ENCODE results near the gene IL22RA1. TPM values are rescaled to one million over a fixed set of nuclear protein-coding genes. Genes with fewer than 3 reads are reported as not detected.

IL22RA1 gene
- total RNA-seq, 1 experiment from 2014 or later = 0.28 TPM

DNA sequence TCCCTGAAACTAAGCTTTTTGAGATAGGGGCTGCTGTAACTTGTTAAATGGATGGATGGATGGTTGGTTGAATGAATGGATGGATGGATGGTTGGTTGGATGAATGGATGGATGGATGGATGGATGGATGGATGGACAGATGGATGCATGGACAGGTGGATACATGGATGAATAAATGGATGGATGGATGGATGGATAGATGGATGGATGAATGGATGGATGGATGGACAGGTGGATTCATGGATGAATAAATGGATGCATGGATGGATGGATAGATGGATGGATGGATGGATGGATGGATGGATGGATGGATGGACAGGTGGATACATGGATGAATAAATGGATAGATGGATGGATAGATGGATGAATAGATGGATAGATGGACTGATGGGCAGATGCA lies 57.9 kb downstream of the IL22RA1 start:
- no peak overlapping the region for H3K4me3 Mint-ChIP-seq
- no peak overlapping the region for H3K27ac Mint-ChIP-seq
- H3K27me3 Mint-ChIP-seq (ENCODE audit: low read depth) = no peaks in the 10 kb centered on the region; the same call in 1 of the 2 replicates
- no peaks in the 10 kb centered on the region for H3K9me3 Mint-ChIP-seq
- CTCF ChIA-PET = interaction anchor here (0.6 to 1.4 kb wide), 2 partner anchors 10 to 1319 kb away, joined by 3 to 6 read pairs; no protein-coding TSS in a partner anchor
- peaks cover 4% of the 10 kb centered on the region; the same call in 1 of the 2 replicates for H3K4me1 Mint-ChIP-seq
- no peak for DNase-seq (ENCODE audit: low spot score)
- TF ChIP-seq NR3C1 (CRISPR knock-in tag; conservative IDR thresholded peaks at IDR 0.05; ENCODE audit: low read depth) (no peak), RORB (CRISPR knock-in tag; IDR thresholded peaks at IDR 0.05) (no peak), ELF4 (CRISPR knock-in tag; IDR thresholded peaks at IDR 0.05; ENCODE audit: low read depth) (no peak), PRRX2 (CRISPR knock-in tag; IDR thresholded peaks at IDR 0.05) (no peak), NFATC4 (CRISPR knock-in tag; IDR thresholded peaks at IDR 0.05) (no peak), SOX15 (CRISPR knock-in tag; IDR thresholded peaks at IDR 0.05) (no peak), CREB1 (CRISPR knock-in tag; IDR thresholded peaks at IDR 0.05) (no peak), FOXJ3 (CRISPR knock-in tag; IDR thresholded peaks at IDR 0.05; ENCODE audit: borderline replicate concordance) (no peak), ETV6 (CRISPR knock-in tag; IDR thresholded peaks at IDR 0.05) (no peak), MYBL2 (CRISPR knock-in tag; IDR thresholded peaks at IDR 0.05) (no peak), JAZF1 (CRISPR knock-in tag; IDR thresholded peaks at IDR 0.05) (no peak)
- TF ChIP-seq, protein P1, sequence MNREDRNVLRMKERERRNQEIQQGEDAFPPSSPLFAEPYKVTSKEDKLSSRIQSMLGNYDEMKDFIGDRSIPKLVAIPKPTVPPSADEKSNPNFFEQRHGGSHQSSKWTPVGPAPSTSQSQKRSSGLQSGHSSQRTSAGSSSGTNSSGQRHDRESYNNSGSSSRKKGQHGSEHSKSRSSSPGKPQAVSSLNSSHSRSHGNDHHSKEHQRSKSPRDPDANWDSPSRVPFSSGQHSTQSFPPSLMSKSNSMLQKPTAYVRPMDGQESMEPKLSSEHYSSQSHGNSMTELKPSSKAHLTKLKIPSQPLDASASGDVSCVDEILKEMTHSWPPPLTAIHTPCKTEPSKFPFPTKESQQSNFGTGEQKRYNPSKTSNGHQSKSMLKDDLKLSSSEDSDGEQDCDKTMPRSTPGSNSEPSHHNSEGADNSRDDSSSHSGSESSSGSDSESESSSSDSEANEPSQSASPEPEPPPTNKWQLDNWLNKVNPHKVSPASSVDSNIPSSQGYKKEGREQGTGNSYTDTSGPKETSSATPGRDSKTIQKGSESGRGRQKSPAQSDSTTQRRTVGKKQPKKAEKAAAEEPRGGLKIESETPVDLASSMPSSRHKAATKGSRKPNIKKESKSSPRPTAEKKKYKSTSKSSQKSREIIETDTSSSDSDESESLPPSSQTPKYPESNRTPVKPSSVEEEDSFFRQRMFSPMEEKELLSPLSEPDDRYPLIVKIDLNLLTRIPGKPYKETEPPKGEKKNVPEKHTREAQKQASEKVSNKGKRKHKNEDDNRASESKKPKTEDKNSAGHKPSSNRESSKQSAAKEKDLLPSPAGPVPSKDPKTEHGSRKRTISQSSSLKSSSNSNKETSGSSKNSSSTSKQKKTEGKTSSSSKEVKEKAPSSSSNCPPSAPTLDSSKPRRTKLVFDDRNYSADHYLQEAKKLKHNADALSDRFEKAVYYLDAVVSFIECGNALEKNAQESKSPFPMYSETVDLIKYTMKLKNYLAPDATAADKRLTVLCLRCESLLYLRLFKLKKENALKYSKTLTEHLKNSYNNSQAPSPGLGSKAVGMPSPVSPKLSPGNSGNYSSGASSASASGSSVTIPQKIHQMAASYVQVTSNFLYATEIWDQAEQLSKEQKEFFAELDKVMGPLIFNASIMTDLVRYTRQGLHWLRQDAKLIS (CRISPR knock-in tag; IDR thresholded peaks at IDR 0.05; ENCODE audit: borderline replicate concordance) = no peak
- TF ChIP-seq, protein P2, sequence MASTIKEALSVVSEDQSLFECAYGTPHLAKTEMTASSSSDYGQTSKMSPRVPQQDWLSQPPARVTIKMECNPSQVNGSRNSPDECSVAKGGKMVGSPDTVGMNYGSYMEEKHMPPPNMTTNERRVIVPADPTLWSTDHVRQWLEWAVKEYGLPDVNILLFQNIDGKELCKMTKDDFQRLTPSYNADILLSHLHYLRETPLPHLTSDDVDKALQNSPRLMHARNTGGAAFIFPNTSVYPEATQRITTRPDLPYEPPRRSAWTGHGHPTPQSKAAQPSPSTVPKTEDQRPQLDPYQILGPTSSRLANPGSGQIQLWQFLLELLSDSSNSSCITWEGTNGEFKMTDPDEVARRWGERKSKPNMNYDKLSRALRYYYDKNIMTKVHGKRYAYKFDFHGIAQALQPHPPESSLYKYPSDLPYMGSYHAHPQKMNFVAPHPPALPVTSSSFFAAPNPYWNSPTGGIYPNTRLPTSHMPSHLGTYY (CRISPR knock-in tag; IDR thresholded peaks at IDR 0.05) = no peak
- TF ChIP-seq, protein P3, sequence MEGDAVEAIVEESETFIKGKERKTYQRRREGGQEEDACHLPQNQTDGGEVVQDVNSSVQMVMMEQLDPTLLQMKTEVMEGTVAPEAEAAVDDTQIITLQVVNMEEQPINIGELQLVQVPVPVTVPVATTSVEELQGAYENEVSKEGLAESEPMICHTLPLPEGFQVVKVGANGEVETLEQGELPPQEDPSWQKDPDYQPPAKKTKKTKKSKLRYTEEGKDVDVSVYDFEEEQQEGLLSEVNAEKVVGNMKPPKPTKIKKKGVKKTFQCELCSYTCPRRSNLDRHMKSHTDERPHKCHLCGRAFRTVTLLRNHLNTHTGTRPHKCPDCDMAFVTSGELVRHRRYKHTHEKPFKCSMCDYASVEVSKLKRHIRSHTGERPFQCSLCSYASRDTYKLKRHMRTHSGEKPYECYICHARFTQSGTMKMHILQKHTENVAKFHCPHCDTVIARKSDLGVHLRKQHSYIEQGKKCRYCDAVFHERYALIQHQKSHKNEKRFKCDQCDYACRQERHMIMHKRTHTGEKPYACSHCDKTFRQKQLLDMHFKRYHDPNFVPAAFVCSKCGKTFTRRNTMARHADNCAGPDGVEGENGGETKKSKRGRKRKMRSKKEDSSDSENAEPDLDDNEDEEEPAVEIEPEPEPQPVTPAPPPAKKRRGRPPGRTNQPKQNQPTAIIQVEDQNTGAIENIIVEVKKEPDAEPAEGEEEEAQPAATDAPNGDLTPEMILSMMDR (IDR thresholded peaks at IDR 0.05) = no peak
- TF ChIP-seq, protein P4, sequence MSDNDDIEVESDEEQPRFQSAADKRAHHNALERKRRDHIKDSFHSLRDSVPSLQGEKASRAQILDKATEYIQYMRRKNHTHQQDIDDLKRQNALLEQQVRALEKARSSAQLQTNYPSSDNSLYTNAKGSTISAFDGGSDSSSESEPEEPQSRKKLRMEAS (CRISPR knock-in tag; IDR thresholded peaks at IDR 0.05) = no peak
- TF ChIP-seq, protein P5, sequence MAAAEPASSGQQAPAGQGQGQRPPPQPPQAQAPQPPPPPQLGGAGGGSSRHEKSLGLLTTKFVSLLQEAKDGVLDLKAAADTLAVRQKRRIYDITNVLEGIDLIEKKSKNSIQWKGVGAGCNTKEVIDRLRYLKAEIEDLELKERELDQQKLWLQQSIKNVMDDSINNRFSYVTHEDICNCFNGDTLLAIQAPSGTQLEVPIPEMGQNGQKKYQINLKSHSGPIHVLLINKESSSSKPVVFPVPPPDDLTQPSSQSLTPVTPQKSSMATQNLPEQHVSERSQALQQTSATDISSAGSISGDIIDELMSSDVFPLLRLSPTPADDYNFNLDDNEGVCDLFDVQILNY (CRISPR knock-in tag; IDR thresholded peaks at IDR 0.05) = no peak
- TF ChIP-seq, protein P6, sequence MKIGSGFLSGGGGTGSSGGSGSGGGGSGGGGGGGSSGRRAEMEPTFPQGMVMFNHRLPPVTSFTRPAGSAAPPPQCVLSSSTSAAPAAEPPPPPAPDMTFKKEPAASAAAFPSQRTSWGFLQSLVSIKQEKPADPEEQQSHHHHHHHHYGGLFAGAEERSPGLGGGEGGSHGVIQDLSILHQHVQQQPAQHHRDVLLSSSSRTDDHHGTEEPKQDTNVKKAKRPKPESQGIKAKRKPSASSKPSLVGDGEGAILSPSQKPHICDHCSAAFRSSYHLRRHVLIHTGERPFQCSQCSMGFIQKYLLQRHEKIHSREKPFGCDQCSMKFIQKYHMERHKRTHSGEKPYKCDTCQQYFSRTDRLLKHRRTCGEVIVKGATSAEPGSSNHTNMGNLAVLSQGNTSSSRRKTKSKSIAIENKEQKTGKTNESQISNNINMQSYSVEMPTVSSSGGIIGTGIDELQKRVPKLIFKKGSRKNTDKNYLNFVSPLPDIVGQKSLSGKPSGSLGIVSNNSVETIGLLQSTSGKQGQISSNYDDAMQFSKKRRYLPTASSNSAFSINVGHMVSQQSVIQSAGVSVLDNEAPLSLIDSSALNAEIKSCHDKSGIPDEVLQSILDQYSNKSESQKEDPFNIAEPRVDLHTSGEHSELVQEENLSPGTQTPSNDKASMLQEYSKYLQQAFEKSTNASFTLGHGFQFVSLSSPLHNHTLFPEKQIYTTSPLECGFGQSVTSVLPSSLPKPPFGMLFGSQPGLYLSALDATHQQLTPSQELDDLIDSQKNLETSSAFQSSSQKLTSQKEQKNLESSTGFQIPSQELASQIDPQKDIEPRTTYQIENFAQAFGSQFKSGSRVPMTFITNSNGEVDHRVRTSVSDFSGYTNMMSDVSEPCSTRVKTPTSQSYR (CRISPR knock-in tag; IDR thresholded peaks at IDR 0.05) = no peak
- TF ChIP-seq, protein P7, sequence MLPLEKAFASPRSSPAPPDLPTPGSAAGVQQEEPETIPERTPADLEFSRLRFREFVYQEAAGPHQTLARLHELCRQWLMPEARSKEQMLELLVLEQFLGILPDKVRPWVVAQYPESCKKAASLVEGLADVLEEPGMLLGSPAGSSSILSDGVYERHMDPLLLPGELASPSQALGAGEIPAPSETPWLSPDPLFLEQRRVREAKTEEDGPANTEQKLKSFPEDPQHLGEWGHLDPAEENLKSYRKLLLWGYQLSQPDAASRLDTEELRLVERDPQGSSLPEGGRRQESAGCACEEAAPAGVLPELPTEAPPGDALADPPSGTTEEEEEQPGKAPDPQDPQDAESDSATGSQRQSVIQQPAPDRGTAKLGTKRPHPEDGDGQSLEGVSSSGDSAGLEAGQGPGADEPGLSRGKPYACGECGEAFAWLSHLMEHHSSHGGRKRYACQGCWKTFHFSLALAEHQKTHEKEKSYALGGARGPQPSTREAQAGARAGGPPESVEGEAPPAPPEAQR (CRISPR knock-in tag; IDR thresholded peaks at IDR 0.05) = no peak
- TF ChIP-seq, protein P8, sequence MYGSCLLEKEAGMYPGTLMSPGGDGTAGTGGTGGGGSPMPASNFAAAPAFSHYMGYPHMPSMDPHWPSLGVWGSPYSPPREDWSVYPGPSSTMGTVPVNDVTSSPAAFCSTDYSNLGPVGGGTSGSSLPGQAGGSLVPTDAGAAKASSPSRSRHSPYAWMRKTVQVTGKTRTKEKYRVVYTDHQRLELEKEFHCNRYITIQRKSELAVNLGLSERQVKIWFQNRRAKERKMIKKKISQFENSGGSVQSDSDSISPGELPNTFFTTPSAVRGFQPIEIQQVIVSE (CRISPR knock-in tag; IDR thresholded peaks at IDR 0.05; ENCODE audit: borderline replicate concordance) = no peak
- no peak for ATAC-seq
- no peaks in the 10 kb centered on the region for H3K36me3 Mint-ChIP-seq
- POLR2A ChIA-PET = no interaction called here
